AG10803 (cell line): Measurements from ENCODE around the gene IL1R2.

Source experiments
- DNase-seq: peaks from one replicate; pipeline ENCODE4 v3.0.0; 2010; ENCODE audit warnings: low read depth
- H3K4me3 ChIP-seq: 2 replicates; pipeline ENCODE4 v1.5.1; 2011; ENCODE audit warnings: mild to moderate bottlenecking, low read length, control low read depth
- TF ChIP-seq, protein P1 (sequence below): conservative IDR thresholded peaks from 2 replicates; pipeline ENCODE4 v1.5.1; 2011; ENCODE audit warnings: mild to moderate bottlenecking, low read length, control low read depth, inconsistent platforms

Gene IL1R2

DNA sequence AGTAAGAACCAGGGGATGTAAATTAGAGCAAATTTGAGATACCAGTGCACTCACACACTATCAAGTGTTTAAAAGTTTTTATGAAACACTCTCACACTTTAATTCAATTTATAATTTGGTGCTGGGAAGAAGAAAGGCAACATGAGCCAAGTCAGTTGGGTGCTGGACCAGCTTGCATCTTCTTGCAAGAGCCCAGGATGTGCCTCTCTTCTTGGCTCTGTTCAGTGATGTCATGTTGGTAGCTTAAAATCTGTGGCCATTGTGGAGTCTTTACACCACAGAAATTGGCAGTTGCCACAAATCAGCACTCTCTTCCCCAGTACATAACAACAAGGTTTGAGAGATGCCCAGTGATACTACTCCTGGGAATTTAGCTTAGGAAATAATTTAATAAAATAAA, 38.2 kb downstream of the IL1R2 start:
- TF ChIP-seq, protein P1, sequence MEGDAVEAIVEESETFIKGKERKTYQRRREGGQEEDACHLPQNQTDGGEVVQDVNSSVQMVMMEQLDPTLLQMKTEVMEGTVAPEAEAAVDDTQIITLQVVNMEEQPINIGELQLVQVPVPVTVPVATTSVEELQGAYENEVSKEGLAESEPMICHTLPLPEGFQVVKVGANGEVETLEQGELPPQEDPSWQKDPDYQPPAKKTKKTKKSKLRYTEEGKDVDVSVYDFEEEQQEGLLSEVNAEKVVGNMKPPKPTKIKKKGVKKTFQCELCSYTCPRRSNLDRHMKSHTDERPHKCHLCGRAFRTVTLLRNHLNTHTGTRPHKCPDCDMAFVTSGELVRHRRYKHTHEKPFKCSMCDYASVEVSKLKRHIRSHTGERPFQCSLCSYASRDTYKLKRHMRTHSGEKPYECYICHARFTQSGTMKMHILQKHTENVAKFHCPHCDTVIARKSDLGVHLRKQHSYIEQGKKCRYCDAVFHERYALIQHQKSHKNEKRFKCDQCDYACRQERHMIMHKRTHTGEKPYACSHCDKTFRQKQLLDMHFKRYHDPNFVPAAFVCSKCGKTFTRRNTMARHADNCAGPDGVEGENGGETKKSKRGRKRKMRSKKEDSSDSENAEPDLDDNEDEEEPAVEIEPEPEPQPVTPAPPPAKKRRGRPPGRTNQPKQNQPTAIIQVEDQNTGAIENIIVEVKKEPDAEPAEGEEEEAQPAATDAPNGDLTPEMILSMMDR = no peak
- no peak for DNase-seq

GRCh38 chr2:102030502-102030854, 38.7 kb downstream of the IL1R2 start:
- H3K4me3 ChIP-seq = no peak overlapping the region
- TF ChIP-seq, protein P1 = no peak
- no peak for DNase-seq

More for the DNA sequence above, 38.2 kb downstream of the IL1R2 start:
- H3K4me3 ChIP-seq = no peak overlapping the region

GRCh38 chr2:102030855-102031527, 39.2 kb downstream of the IL1R2 start:
- no peak for DNase-seq
- H3K4me3 ChIP-seq = no peak overlapping the region
- TF ChIP-seq, protein P1 = no peak

GRCh38 chr2:102032368-102033030, 40.7 kb downstream of the IL1R2 start:
- no peak for DNase-seq
- TF ChIP-seq, protein P1 = no peak
- H3K4me3 ChIP-seq = no peak overlapping the region

DNA sequence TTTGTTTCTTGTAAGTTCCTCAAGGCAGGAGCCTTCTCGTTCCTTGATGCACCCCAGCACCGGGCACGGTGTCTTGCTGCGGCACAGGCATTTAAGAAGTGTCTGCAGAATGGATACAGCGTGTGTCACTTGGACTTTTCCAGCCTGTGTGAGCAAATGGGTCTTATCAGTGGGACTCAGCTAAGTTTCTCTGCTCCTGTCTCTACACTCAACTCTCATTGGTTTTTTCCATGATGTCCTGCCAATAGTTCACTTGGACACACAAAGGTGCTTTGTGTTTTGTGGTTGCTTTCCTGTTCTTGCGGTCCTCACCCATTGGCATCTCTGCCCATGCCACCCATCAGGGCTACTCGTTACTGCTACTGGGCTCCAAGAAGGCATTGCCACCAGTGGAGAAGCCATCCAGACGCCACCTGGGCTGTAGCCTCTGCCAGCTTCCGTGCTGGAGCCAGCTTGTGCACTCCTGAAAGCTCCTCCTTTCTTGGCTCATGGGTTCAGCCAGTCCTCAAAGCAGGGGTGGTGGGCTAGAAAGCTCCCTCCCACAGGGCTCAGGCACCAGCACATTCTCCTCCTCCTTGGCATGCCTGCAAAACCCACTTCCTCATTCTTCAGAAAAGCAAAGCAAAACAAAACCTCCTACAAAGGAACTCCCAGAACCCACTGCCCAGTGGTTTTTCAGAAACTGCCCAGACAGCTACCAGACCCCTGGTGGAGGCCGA, 41.4 kb downstream of the IL1R2 start:
- TF ChIP-seq, protein P1 = peak; percentile 31
- DNase-seq = peak; percentile 87
- no peak overlapping the region for H3K4me3 ChIP-seq

DNA sequence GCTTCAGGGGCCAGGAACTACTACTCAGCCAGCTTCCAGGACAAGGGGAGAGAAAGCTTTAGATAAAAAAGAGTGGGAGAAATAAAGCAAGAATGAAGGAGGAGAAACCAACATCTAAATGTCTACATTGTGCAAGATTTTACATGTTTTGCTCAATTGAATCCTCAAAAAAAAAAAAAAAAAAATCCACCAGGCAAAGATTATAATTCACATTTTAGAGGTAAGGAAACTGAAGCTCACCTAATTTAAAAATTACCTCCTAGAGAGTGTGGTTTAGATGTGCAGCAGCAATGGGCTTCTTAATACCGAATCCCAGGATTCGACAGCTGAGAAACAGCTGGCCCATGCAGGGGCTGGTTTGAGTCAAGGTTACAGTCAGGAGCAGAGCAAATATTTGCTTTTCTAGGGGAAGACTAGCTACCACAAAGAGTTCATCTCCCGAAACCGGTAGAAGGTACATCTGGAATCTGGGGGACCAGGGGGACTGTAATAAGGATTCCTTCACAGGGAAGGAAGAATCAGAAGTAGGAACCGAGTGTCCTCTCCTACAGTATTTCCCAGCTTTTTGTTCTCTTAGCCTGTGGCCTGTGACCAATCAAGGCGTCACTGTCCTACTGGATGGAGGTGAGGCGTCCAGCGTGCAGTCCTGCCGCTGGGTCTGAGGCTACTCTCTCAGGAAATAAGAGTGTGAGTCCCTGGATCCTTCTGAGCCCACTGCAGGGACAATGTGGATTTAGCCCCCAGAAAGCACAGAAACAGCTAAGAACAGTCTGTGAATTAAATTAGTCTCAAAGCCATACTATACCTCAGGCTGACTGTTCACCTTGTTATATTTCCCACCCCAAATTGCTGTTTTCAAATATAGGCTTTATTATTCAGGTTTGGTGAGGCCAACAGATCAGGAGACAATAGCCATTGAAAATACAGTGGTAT, 42.3 kb downstream of the IL1R2 start:
- DNase-seq = no peak
- TF ChIP-seq, protein P1 = no peak

More for the DNA sequence above, 42.3 kb downstream of the IL1R2 start:
- no peak overlapping the region for H3K4me3 ChIP-seq
